Peyer's patch (tissue), 4 donors: ENCODE measurements around the gene SS18L1.

Experiments used
- CTCF ChIP-seq, 6 experiments: fragments of 450-650 bp in 4 of 6; fragments of 200-600 bp in 2 of 6; sonication (generic) in 1 of 6; IDR thresholded peaks; one replicate each; pipeline ENCODE4 v1.5.1; 2017 to 2019; ENCODE audit warnings: antibody characterized with exemption in 6 of 6, mild to moderate bottlenecking in 3 of 6, moderate library complexity in 1 of 6
- POLR2A ChIP-seq, 2 donors: fragments of 450-650 bp; IDR thresholded peaks; one replicate each; pipeline ENCODE4 v1.5.1; 2017; ENCODE audit warnings: antibody characterized with exemption in 2 of 2, mild to moderate bottlenecking in 2 of 2, moderate library complexity in 2 of 2

- TF ChIP-seq POLR2A (IDR thresholded peaks at IDR 0.05) = no peak
- TF ChIP-seq CTCF (IDR thresholded peaks at IDR 0.05) = no peak
Measured at GRCh38 chr20:62134735-62135231, 8.8 kb upstream of the SS18L1 start.
